SK-N-SH (cell line): ENCODE measurements around the gene NCBP3. TPM values are rescaled to one million over a fixed set of nuclear protein-coding genes. Genes with fewer than 3 reads are reported as not detected.

ENCODE experiments used
- CTCF ChIA-PET: fragments of 300-600, 350-600 bp; formaldehyde crosslinking; extraction: SDS; loops from one replicate; lab custom pipeline; 2021; lab: Yijun Ruan, JAX
- POLR2A ChIA-PET: fragments of 350-600 bp; sonication (Branson Sonifier 250); formaldehyde crosslinking; extraction: SDS; loops from one replicate; lab custom pipeline; 2020; ENCODE audit warnings: antibody characterized with exemption, inconsistent platforms; lab: Yijun Ruan, JAX
- DNase-seq: peaks from one replicate; pipeline ENCODE4 v3.0.0; 2012
- H2AFZ ChIP-seq: fragments of 200-600 bp; sonication (generic); 2 replicates; pipeline ENCODE4 v1.8.1; 2016; ENCODE audit warnings: antibody characterized with exemption, mild to moderate bottlenecking, low read depth
- H3F3A ChIP-seq: fragments of 200-600 bp; sonication (generic); replicated peaks from 2 replicates; pipeline ENCODE3; 2016; ENCODE audit warnings: antibody characterized with exemption, mild to moderate bottlenecking; ENCODE audit not compliant: insufficient read depth
- H3K27ac ChIP-seq, 2 experiments: fragments of 200-500 bp in 1 of 2; fragments of 200-600 bp in 1 of 2; sonication (Bioruptor generic) in 1 of 2; sonication (generic), shearing (Covaris generic) in 1 of 2; 2 replicates each; pipeline versions ENCODE4 v1.5.1 to v1.6.1; 2014 to 2016; ENCODE audit warnings: low read depth in 2 of 2, inconsistent platforms in 1 of 2, low read length in 1 of 2, mild to moderate bottlenecking in 1 of 2, mixed read lengths in 1 of 2
- H3K27me3 ChIP-seq: fragments of 200-600 bp; sonication (generic), shearing (Covaris generic); 2 replicates; pipeline ENCODE4 v1.6.1; 2016; ENCODE audit warnings: mixed run types; ENCODE audit not compliant: insufficient read depth
- H3K36me3 ChIP-seq, 2 experiments: fragments of 200-500 bp in 1 of 2; fragments of 200-600 bp in 1 of 2; sonication (Bioruptor generic) in 1 of 2; sonication (generic) in 1 of 2; replicated peaks in 1 of 2; 2 replicates each; pipeline versions ENCODE3 to v1.5.1; 2014 to 2016; ENCODE audit warnings: low read length in 1 of 2, mild to moderate bottlenecking in 1 of 2; ENCODE audit not compliant: insufficient read depth in 2 of 2, control insufficient read depth in 1 of 2
- H3K4me1 ChIP-seq, 2 experiments: fragments of 200-500 bp in 1 of 2; fragments of 200-600 bp in 1 of 2; sonication (Bioruptor generic) in 1 of 2; sonication (generic), shearing (Covaris generic) in 1 of 2; 2 replicates each; pipeline versions ENCODE4 v1.5.1 to v1.6.1; 2014 to 2016; ENCODE audit warnings: low read depth in 1 of 2, low read length in 1 of 2, mixed run types in 1 of 2; ENCODE audit not compliant: insufficient read depth in 2 of 2, control insufficient read depth in 1 of 2
- H3K4me2 ChIP-seq: fragments of 200-600 bp; sonication (generic), shearing (Covaris generic); 2 replicates; pipeline ENCODE4 v1.6.1; 2017; ENCODE audit warnings: mixed run types
- H3K4me3 ChIP-seq, 2 experiments: fragments of 200-500 bp in 1 of 2; fragments of 200-600 bp in 1 of 2; sonication (Bioruptor generic) in 1 of 2; sonication (generic), shearing (Covaris generic) in 1 of 2; 2 replicates each; pipeline versions ENCODE4 v1.5.1 to v1.8.1; 2014 to 2016; ENCODE audit warnings: low read depth in 2 of 2, inconsistent platforms in 1 of 2, low read length in 1 of 2, mild to moderate bottlenecking in 1 of 2, mixed read lengths in 1 of 2, moderate library complexity in 1 of 2
- H3K79me2 ChIP-seq: fragments of 200-600 bp; sonication (generic); 2 replicates; pipeline ENCODE4 v1.8.1; 2017; ENCODE audit warnings: mild to moderate bottlenecking; ENCODE audit not compliant: insufficient read depth
- H3K9ac ChIP-seq: fragments of 200-600 bp; sonication (generic); 2 replicates; pipeline ENCODE4 v1.6.1; 2017; ENCODE audit warnings: mixed run types
- H3K9me2 ChIP-seq: fragments of 200-600 bp; sonication (generic); 2 replicates; pipeline ENCODE4 v1.6.1; 2017; ENCODE audit warnings: mixed run types
- H3K9me3 ChIP-seq: fragments of 200-600 bp; sonication (generic); 2 replicates; pipeline ENCODE4 v1.6.1; 2017; ENCODE audit warnings: mixed run types, mild to moderate bottlenecking, moderate library complexity
- H4K20me1 ChIP-seq: fragments of 200-600 bp; sonication (generic); 2 replicates; pipeline ENCODE4 v1.6.1; 2017; ENCODE audit warnings: mild to moderate bottlenecking, mixed run types; ENCODE audit not compliant: insufficient read depth
- CHD2 ChIP-seq: fragments of 150-350 bp; IDR thresholded peaks from 2 replicates; pipeline ENCODE4 v1.6.1; 2018; ENCODE audit warnings: low read length; ENCODE audit not compliant: partially characterized antibody
- ELF1 ChIP-seq: IDR thresholded peaks from 2 replicates; pipeline ENCODE4 v1.4.0; 2012
- EP300 ChIP-seq, 2 experiments: IDR thresholded peaks; 2 replicates each; pipeline versions ENCODE4 v1.4.0 to v1.6.1; 2012; ENCODE audit warnings: borderline replicate concordance in 1 of 2, low read depth in 1 of 2, low read length in 1 of 2
- EZH2phosphoT487 ChIP-seq: fragments of 200-600 bp; sonication (generic); IDR thresholded peaks from 2 replicates; pipeline ENCODE4 v1.6.1; 2017; ENCODE audit warnings: low read depth, mixed run types, mild to moderate bottlenecking, antibody characterized with exemption, moderate library complexity, borderline replicate concordance
- FOSL2 ChIP-seq: IDR thresholded peaks from 2 replicates; pipeline ENCODE4 v1.4.0; 2012; ENCODE audit warnings: low read depth, mild to moderate bottlenecking, moderate library complexity, borderline replicate concordance
- FOXJ3 ChIP-seq: sonication (generic); formaldehyde crosslinking; IDR thresholded peaks from 2 replicates; pipeline ENCODE4 v1.5.1; 2020; ENCODE audit warnings: mild to moderate bottlenecking, missing genetic modification reagents
- FOXM1 ChIP-seq: IDR thresholded peaks from 2 replicates; pipeline ENCODE4 v1.4.0; 2012; ENCODE audit warnings: low read depth, mild to moderate bottlenecking
- GATA2 ChIP-seq: sonication (generic); formaldehyde crosslinking; IDR thresholded peaks from 2 replicates; pipeline ENCODE4 v1.5.0; 2020; ENCODE audit warnings: mild to moderate bottlenecking, missing genetic modification reagents
- MEF2A ChIP-seq: IDR thresholded peaks from 2 replicates; pipeline ENCODE4 v1.4.0; 2012; ENCODE audit warnings: low read depth, borderline replicate concordance
- NFIC ChIP-seq: IDR thresholded peaks from 2 replicates; pipeline ENCODE4 v1.4.0; 2012; ENCODE audit warnings: borderline replicate concordance
- NRF1 ChIP-seq: IDR thresholded peaks from 2 replicates; pipeline ENCODE4 v1.6.1; 2012; ENCODE audit warnings: low read depth, mild to moderate bottlenecking, low read length
- RAD21 ChIP-seq: IDR thresholded peaks from 2 replicates; pipeline ENCODE4 v1.6.1; 2012; ENCODE audit warnings: mild to moderate bottlenecking, low read length
- RCOR1 ChIP-seq: fragments of 150-350 bp; IDR thresholded peaks from 2 replicates; pipeline ENCODE4 v1.6.1; 2017; ENCODE audit warnings: antibody characterized with exemption, low read length
- RXRA ChIP-seq: IDR thresholded peaks from 2 replicates; pipeline ENCODE4 v1.4.0; 2012; ENCODE audit warnings: low read depth, mild to moderate bottlenecking, borderline replicate concordance
- TAF1 ChIP-seq: IDR thresholded peaks from 2 replicates; pipeline ENCODE4 v1.6.1; 2012; ENCODE audit warnings: low read depth, mild to moderate bottlenecking, low read length, moderate library complexity, borderline replicate concordance
- TCF12 ChIP-seq: IDR thresholded peaks from 2 replicates; pipeline ENCODE4 v1.4.0; 2012
- WGBS: methylation state at CpG from one replicate; pipeline ENCODE4 v1.1.6; 2017; ENCODE audit warnings: low lambda C conversion rate; 5-methylcytosine and 5-hydroxymethylcytosine counted together
- polyA plus RNA-seq, 3 experiments: library from polyadenylated mRNA; depleted of rRNA; stranded (reverse); fragments of >200 nt; gene quantifications; 2 replicates each; pipeline ENCODE4 v1.2.3, GENCODE V29; 2012
- TF ChIP-seq, protein P1 (sequence below): fragments of 150-350 bp; IDR thresholded peaks from 2 replicates; pipeline ENCODE4 v1.6.1; 2017; ENCODE audit warnings: antibody characterized with exemption, low read length, low read depth, borderline replicate concordance
- TF ChIP-seq, protein P2 (sequence below): IDR thresholded peaks from 2 replicates; pipeline ENCODE4 v1.4.0; 2012; ENCODE audit warnings: low read depth, borderline replicate concordance
- TF ChIP-seq, protein P3 (sequence below): fragments of 200-600 bp; sonication (generic); IDR thresholded peaks from 2 replicates; pipeline ENCODE4 v1.6.1; 2017; ENCODE audit warnings: antibody characterized with exemption, mild to moderate bottlenecking, moderate library complexity

Gene NCBP3
- polyA plus RNA-seq, 1 of the 3 experiments (the other 2 are of a cell fraction): 6.5 TPM

DNA sequence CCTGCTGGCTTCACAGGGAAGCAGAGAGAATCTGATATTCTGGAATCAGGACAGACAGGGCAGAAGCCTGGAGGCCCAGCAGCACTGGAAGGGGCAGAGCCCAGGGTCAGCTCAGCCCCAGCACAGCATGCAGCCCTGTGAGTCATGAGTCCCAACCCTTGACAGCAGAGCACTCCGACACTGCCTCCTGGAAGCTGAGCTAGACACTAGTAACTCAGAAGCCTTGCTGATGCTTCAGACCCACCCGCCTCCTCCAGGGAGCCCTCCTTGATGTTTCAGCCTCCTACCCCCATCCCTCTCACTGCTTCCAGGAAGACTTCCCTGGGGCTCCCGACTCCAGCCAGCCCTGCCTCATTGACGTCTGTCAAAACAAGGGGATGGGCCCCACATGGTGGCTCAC lies 39.9 kb upstream of the NCBP3 start:
- peaks cover 8% of the 10 kb centered on the region for H3F3A ChIP-seq
- CTCF ChIA-PET: interaction anchor here (1.2 kb wide), 1 partner anchor 28 kb away, joined by 4 read pairs; no protein-coding TSS in a partner anchor
- 100% methylated on average over 3 of the region's 4 CpGs for WGBS
- TF ChIP-seq MEF2A: no peak
- H3K9me2 ChIP-seq: no peaks in the 10 kb centered on the region
- no peak overlapping the region for H3K4me2 ChIP-seq
- peaks cover 18% of the 10 kb centered on the region; the same call in 1 of the 2 replicates for H3K79me2 ChIP-seq
- peaks cover 0 to 5% of the 10 kb centered on the region in 2 experiments for H3K36me3 ChIP-seq
- no peak overlapping the region for H2AFZ ChIP-seq
- H3K4me3 ChIP-seq: no peak overlapping the region
- H3K27me3 ChIP-seq: no peaks in the 10 kb centered on the region
- peaks cover 9 to 22% of the 10 kb centered on the region in 2 experiments; a peak in 3 of 4 replicates for H3K4me1 ChIP-seq
- no peak overlapping the region for H3K27ac ChIP-seq
- POLR2A ChIA-PET: no interaction called here
- 0 out of 2 replicates have a peak, but pooled peaks cover 4% of the 10 kb centered on the region for H4K20me1 ChIP-seq
- no peak for DNase-seq
- no peaks in the 10 kb centered on the region for H3K9me3 ChIP-seq
- no peak overlapping the region for H3K9ac ChIP-seq

DNA sequence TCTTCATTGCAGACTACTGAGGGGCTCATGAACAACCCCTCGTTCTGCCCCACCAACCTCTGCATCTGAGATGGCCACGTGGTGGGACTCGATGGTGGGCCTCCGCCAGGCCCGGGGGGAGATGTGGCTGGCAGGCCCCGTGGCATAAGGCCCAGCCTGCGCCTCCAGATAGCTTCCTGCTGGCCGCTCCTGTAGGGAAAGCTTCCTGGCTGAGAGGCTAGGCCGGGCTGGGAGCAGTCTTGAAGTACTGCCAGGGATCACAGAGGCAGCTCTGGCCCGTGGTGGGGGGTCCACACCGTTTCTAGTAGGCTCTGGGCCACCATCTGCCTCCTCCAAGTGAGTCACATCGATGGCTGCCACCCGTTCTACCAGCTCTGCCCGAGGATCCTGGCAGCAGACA lies 39.2 kb upstream of the NCBP3 start:
- Histone ChIP-seq H3F3A (peaks cover under 1% of the 10 kb centered on the region), H3K36me3 (peaks cover 0 to 5% of the 10 kb centered on the region in 2 experiments), H4K20me1 (0 out of 2 replicates have a peak, but pooled peaks cover 4% of the 10 kb centered on the region), H3K79me2 (peaks cover 18% of the 10 kb centered on the region; the same call in 1 of the 2 replicates), H2AFZ (no peak overlapping the region), H3K4me1 (peaks cover 9 to 17% of the 10 kb centered on the region in 2 experiments; a peak in 3 of 4 replicates), H3K27ac (no peak overlapping the region), H3K9ac (no peak overlapping the region), H3K9me3 (no peaks in the 10 kb centered on the region), H3K27me3 (no peaks in the 10 kb centered on the region), H3K4me3 (no peak overlapping the region), H3K4me2 (no peak overlapping the region), H3K9me2 (no peaks in the 10 kb centered on the region)
- ChIA-PET POLR2A (no interaction called here), CTCF (interaction anchor here (0.7 to 2.3 kb wide), 5 partner anchors 22 to 150 kb away, joined by 3 to 14 read pairs (median 4); partner anchors contain the start of gene NCBP3)
- no peak for TF ChIP-seq GATA2 (CRISPR knock-in tag)
- TF ChIP-seq, protein P1, sequence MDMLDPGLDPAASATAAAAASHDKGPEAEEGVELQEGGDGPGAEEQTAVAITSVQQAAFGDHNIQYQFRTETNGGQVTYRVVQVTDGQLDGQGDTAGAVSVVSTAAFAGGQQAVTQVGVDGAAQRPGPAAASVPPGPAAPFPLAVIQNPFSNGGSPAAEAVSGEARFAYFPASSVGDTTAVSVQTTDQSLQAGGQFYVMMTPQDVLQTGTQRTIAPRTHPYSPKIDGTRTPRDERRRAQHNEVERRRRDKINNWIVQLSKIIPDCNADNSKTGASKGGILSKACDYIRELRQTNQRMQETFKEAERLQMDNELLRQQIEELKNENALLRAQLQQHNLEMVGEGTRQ: no peak
- TF ChIP-seq RCOR1: no peak
- TF ChIP-seq NRF1: no peak
- no peak for TF ChIP-seq FOXJ3 (CRISPR knock-in tag)
- TF ChIP-seq, protein P2, sequence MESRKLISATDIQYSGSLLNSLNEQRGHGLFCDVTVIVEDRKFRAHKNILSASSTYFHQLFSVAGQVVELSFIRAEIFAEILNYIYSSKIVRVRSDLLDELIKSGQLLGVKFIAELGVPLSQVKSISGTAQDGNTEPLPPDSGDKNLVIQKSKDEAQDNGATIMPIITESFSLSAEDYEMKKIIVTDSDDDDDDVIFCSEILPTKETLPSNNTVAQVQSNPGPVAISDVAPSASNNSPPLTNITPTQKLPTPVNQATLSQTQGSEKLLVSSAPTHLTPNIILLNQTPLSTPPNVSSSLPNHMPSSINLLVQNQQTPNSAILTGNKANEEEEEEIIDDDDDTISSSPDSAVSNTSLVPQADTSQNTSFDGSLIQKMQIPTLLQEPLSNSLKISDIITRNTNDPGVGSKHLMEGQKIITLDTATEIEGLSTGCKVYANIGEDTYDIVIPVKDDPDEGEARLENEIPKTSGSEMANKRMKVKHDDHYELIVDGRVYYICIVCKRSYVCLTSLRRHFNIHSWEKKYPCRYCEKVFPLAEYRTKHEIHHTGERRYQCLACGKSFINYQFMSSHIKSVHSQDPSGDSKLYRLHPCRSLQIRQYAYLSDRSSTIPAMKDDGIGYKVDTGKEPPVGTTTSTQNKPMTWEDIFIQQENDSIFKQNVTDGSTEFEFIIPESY: no peak
- no peak for TF ChIP-seq FOSL2
- no peak for TF ChIP-seq FOXM1
- no peak for TF ChIP-seq TCF12
- no peak for TF ChIP-seq TAF1
- no peak for TF ChIP-seq EP300 (IDR thresholded peaks at IDR 0.05; ENCODE audit: borderline replicate concordance in 1 of 2, low read depth in 1 of 2, low read length in 1 of 2)
- no peak for TF ChIP-seq NFIC
- no peak for TF ChIP-seq RAD21
- no peak for TF ChIP-seq CHD2
- no peak for TF ChIP-seq EZH2phosphoT487
- no peak for TF ChIP-seq RXRA
- no peak for TF ChIP-seq ELF1
- TF ChIP-seq, protein P3, sequence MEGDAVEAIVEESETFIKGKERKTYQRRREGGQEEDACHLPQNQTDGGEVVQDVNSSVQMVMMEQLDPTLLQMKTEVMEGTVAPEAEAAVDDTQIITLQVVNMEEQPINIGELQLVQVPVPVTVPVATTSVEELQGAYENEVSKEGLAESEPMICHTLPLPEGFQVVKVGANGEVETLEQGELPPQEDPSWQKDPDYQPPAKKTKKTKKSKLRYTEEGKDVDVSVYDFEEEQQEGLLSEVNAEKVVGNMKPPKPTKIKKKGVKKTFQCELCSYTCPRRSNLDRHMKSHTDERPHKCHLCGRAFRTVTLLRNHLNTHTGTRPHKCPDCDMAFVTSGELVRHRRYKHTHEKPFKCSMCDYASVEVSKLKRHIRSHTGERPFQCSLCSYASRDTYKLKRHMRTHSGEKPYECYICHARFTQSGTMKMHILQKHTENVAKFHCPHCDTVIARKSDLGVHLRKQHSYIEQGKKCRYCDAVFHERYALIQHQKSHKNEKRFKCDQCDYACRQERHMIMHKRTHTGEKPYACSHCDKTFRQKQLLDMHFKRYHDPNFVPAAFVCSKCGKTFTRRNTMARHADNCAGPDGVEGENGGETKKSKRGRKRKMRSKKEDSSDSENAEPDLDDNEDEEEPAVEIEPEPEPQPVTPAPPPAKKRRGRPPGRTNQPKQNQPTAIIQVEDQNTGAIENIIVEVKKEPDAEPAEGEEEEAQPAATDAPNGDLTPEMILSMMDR: no peak
- no peak for DNase-seq
- WGBS: 83% methylated on average over 4 of the region's 14 CpGs
